ENCODE results near the gene HBA2.
"Not testable (repeated sequence)": the region's sequence is repeated elsewhere in the genome, so short reads cannot be mapped to it uniquely, and the experiment has no call there.

The HBA2 gene

GRCh38 chr16:204046-204445 is 31.4 kb downstream of the HBA2 start:
- not testable (repeated sequence) for DNase-seq

DNA sequence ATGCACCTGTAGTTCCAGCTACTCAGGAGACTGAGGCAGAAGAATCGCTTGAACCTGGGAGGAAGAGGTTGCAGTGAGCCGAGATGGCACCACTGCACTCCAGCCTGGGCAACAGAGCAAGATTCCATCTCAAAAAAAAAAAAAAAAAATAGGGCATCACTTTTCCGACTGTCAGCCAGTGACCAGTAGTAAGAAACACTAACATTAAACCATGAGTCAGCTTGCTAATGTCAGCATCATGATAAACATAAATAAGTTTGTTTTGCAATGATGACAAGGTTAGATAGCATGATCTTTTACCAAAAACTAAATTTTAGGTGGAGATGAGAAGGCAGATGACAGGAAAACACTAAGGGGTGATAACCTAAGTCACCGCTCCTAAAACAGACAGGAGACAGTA is 36.7 kb downstream of the HBA2 start:
- not testable (repeated sequence) for DNase-seq

DNA sequence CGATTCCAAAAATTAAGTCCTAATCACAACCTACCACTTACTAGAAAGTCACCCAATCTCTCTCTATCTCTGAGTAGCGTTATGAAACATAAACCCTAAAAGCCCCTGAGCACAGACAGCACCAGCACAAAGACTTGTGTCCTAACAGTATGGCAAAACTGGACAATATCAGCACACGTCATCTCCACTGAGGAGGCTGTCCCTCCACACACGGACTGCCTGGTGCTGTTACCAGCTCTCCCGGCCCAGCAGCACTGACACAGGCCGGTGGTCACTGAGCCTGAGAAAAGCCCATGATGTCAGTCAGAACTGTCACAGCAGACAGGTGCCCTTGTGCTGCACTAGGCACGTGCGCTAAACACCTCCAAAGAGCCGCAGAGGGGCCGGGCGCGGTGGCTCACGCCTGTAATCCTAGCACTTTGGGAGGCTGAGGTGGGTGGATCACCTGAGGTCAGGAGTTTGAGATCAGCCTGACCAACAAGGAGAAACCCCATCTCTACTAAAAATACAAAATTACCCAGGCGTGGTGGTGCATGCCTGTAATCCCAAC is 39.0 kb downstream of the HBA2 start:
- DNase-seq, result not testable (repeated sequence)

DNA sequence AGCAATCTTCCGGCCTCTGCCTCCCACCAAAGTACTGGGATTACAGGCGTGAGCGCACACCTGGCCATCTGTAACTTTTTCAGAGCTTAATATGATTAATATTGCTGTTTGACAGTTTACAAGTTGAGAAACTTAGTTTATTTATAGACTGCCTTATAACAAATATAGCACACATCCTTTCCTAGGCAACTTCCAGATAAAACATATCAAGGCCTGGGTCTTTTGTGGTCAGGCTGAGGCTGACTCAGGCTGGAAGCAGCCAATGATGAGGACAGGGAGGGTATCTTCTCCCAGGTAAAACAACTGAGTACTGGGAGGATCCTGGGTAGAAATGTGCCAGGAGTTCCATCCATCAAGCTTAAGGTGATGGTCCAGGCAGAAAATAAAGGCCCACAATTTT is 40.3 kb downstream of the HBA2 start:
- DNase-seq, result no peak

GRCh38 chr16:220021-220420 is 47.3 kb downstream of the HBA2 start:
- DNase-seq, result no peak

All from fibroblast of upper back skin (primary cell).